ENCODE results near the gene PCK1. TPM values are rescaled to one million over a fixed set of nuclear protein-coding genes. Genes with fewer than 3 reads are reported as not detected.

Gene PCK1
- total RNA-seq, 2 donors from 2014 or later: 272 TPM

DNA sequence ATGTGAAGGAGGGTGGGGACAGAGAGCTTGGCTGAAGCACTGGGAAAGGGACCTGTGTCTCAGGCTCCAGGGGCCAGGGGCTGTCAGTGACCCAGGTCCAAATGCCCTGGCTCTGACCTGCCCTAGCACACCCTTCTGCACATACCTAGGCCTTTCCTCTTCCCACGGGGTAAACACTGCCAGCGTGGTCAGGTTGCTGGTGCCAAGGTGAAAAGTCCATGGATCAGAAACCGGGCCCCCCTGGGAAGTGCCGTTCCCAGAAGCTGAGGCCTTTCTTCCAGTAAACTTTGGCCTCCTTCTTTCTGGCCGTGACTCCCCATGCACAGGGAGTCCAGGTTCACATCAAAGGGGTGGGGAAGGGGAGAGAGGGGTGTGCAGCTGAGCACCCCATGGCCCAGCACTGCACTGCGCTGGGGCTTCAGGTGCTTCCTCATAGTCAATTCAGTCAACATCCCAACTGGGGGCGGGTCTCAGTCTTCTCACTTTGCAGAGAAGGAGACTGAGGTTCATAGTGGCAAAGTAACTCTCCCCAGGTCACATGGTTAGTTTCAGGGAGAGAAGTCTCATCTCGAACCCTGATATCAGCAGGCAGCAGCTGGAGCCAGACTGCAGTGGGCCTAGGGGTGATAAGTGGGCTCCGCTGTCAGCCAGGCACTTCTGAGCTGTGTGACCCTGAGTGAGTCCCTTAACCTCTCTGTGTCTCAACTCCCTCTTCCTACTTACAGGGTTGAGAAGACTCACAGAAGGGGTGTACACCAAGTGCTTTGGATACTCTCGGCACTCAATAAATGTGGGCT, 17.0 kb downstream of the PCK1 start:
- H3K27ac ChIP-seq: no peak overlapping the region
- H3K4me1 ChIP-seq: peaks cover 5% of the 10 kb centered on the region
- H3K36me3 ChIP-seq: no peaks in the 10 kb centered on the region
- TF ChIP-seq, protein P1, sequence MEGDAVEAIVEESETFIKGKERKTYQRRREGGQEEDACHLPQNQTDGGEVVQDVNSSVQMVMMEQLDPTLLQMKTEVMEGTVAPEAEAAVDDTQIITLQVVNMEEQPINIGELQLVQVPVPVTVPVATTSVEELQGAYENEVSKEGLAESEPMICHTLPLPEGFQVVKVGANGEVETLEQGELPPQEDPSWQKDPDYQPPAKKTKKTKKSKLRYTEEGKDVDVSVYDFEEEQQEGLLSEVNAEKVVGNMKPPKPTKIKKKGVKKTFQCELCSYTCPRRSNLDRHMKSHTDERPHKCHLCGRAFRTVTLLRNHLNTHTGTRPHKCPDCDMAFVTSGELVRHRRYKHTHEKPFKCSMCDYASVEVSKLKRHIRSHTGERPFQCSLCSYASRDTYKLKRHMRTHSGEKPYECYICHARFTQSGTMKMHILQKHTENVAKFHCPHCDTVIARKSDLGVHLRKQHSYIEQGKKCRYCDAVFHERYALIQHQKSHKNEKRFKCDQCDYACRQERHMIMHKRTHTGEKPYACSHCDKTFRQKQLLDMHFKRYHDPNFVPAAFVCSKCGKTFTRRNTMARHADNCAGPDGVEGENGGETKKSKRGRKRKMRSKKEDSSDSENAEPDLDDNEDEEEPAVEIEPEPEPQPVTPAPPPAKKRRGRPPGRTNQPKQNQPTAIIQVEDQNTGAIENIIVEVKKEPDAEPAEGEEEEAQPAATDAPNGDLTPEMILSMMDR (IDR thresholded peaks at IDR 0.05): no peak
- DNase-seq: no peak
- no peak overlapping the region for H3K4me3 ChIP-seq
- H3K27me3 ChIP-seq: no peaks in the 10 kb centered on the region
- H3K9ac ChIP-seq (ENCODE audit: low read depth in 2 of 2, low read length in 2 of 2): no peak overlapping the region
- intact Hi-C loops (cut with DNase I): no loop called here
- H3K9me3 ChIP-seq: no peaks in the 10 kb centered on the region

DNA sequence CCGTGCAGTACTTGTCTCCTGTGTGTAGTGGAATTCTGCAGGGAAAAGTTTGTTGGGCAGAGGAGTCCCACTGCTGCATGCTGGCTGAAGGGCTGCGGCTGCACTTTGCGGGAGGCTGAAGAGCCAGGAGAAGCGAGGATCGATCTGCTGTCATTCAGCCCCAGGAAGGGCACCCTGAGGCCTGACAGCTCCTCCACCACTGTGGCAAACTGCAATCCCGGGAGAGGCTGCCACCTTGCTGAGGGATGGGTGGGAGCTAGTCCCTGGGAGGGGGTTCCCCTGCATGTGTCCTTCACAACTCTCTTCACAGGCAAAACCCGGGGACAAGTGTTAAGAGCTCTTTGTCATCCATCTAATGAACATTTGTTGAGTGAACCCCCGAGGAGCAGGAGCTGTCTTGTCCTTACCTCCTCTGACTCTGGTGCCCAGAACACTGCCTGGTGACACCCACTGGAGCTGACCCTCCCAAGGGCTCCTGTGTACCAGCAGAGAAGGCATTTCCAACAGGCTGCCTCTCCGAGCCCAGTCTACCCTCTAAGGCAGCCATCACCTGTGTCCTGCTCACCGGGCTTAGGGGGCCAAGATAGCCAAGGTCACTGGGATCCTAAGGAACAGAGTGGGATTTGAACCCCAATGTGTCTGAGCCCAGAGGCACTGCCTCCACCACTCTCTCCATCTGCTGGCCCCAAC, 17.7 kb downstream of the PCK1 start:
- Histone ChIP-seq H3K4me3 (no peak overlapping the region), H3K27ac (no peak overlapping the region), H3K27me3 (no peaks in the 10 kb centered on the region), H3K9ac (ENCODE audit: low read depth in 2 of 2, low read length in 2 of 2) (no peak overlapping the region), H3K36me3 (no peaks in the 10 kb centered on the region), H3K9me3 (no peaks in the 10 kb centered on the region), H3K4me1 (peaks cover 5% of the 10 kb centered on the region)
- TF ChIP-seq, protein P1 (IDR thresholded peaks at IDR 0.05): no peak
- intact Hi-C loops (cut with DNase I): no loop called here
- no peak for DNase-seq

DNA sequence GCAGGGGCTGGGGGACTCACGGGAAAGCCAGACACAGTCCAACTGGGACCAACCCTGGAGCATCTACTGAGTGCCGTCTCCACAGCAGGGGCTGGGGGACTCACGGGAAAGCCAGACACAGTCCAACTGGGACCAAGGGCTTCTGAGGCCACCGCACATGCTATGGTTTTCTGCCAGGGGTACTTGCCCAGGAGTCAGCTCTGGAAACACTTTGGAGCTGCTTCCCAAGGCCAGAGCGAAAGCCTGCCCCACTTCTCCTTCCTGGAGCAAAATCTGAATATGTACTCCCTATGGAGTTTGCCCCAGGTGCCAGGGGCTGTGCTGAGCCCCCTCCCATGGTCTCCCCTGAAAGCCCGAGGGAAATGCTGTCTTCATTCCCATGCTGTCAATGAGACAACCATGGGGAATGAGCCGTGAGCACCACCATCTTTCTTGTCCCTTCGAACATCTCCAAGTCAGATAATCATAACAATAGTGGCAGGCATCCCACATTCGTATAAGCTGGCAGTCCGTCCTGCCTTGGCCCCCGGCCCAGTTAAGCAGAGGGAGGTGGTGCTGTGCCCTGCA, 18.5 kb downstream of the PCK1 start:
- Histone ChIP-seq H3K4me1 (peaks cover 5% of the 10 kb centered on the region), H3K9ac (ENCODE audit: low read depth in 2 of 2, low read length in 2 of 2) (no peak overlapping the region), H3K9me3 (no peaks in the 10 kb centered on the region), H3K4me3 (no peak overlapping the region), H3K36me3 (no peaks in the 10 kb centered on the region), H3K27ac (no peak overlapping the region), H3K27me3 (no peaks in the 10 kb centered on the region)
- no peak for DNase-seq
- TF ChIP-seq, protein P1 (IDR thresholded peaks at IDR 0.05): no peak
- intact Hi-C loops (cut with DNase I): no loop called here

DNA sequence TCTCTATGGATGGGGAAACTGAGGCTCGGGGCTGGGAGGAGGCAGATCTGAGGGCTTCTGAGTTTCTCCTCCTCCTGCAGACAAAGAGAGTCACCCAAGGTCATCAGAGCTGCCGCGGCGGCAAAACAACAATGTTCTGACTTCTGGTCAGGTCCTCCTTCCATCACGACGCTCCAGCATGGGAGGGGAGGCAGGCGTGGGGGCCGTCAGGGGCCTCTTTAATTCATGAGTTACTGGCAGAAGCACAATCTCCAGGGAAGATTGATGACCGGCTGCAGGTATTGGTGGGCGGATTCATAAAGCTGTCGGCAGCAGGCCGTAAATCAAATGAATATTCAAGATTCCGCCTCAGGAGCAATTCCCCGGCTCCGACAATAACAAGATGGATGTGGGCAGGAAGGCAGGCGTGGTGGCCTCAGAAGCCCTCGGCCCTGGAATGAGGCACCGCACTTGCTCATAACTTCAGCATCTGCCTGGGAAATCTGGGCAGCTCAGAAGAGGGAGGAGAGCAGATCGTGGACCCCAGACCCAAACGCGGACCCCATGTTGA, 19.1 kb downstream of the PCK1 start:
- peaks cover 5% of the 10 kb centered on the region for H3K4me1 ChIP-seq
- DNase-seq: no peak
- peak overlapping the region in 1 of 2 donors; percentile 64 for H3K9ac ChIP-seq (ENCODE audit: low read depth in 2 of 2, low read length in 2 of 2)
- no peaks in the 10 kb centered on the region for H3K27me3 ChIP-seq
- no peaks in the 10 kb centered on the region for H3K36me3 ChIP-seq
- TF ChIP-seq, protein P1 (IDR thresholded peaks at IDR 0.05): no peak
- no peak overlapping the region for H3K27ac ChIP-seq
- H3K9me3 ChIP-seq: no peaks in the 10 kb centered on the region
- H3K4me3 ChIP-seq: no peak overlapping the region
- intact Hi-C loops (cut with DNase I): no loop called here

DNA sequence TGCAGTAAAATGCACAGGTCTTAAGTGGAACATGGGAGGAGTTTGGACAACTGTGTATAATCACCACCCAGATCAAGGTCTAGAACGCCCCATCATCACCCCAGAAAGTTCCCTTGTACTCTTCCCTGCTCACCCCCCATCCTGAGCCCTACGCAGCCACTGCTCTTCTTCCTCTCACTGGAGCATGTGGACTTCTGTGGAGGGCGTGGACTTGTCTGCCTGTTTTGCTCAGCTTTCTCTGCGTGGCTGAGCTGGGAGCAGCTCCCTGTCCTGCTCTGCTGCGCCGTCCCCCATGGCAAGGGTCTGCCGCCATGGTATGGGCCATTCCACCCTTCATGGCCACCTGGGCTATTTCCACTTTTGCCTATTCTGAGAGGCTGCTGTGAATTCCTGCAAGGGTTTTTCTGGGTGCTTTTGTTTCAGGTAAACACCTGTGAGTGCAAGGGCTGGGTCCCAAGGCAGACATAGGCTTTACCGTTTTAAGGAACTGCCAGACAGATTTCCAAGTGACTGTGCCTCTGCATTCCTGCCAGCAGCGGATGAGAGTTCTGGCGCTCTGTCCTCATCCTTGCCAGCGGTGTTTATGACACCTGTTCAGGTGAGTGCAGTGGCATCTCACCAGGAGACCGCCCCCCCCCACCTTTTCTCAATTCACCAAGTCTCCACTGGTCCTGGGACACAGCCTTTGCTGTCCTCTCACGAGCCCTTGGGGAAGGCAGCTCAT, 19.7 kb downstream of the PCK1 start:
- DNase-seq: no peak
- Histone ChIP-seq H3K36me3 (no peaks in the 10 kb centered on the region), H3K9me3 (no peaks in the 10 kb centered on the region), H3K27ac (no peak overlapping the region), H3K4me3 (no peak overlapping the region), H3K4me1 (peaks cover 5% of the 10 kb centered on the region), H3K9ac (ENCODE audit: low read depth in 2 of 2, low read length in 2 of 2) (peak overlapping the region in 1 of 2 donors; percentile 64), H3K27me3 (no peaks in the 10 kb centered on the region)
- intact Hi-C loops (cut with DNase I): no loop called here
- TF ChIP-seq, protein P1 (IDR thresholded peaks at IDR 0.05): no peak
